AG09309 (cell line): ENCODE data around the gene IMPDH1.
"Not testable (repeated sequence)": the region's sequence is repeated elsewhere in the genome, so short reads cannot be mapped to it uniquely, and the experiment has no call there.

Experiments
- DNase-seq: peaks from one replicate; pipeline ENCODE4 v3.0.0-alpha.2; 2010; ENCODE audit warnings: low read depth
- H3K4me3 ChIP-seq: 2 replicates; pipeline ENCODE4 v1.5.1; 2011; ENCODE audit warnings: mild to moderate bottlenecking, low read depth, low read length, moderate library complexity; ENCODE audit not compliant: control insufficient read depth
- TF ChIP-seq, protein P1 (sequence below): IDR thresholded peaks from 2 replicates; pipeline ENCODE4 v1.5.1; 2011; ENCODE audit warnings: mild to moderate bottlenecking, low read depth, low read length, inconsistent platforms; ENCODE audit not compliant: insufficient read depth, control insufficient read depth; ENCODE audit errors: missing control alignments

IMPDH1 gene

DNA sequence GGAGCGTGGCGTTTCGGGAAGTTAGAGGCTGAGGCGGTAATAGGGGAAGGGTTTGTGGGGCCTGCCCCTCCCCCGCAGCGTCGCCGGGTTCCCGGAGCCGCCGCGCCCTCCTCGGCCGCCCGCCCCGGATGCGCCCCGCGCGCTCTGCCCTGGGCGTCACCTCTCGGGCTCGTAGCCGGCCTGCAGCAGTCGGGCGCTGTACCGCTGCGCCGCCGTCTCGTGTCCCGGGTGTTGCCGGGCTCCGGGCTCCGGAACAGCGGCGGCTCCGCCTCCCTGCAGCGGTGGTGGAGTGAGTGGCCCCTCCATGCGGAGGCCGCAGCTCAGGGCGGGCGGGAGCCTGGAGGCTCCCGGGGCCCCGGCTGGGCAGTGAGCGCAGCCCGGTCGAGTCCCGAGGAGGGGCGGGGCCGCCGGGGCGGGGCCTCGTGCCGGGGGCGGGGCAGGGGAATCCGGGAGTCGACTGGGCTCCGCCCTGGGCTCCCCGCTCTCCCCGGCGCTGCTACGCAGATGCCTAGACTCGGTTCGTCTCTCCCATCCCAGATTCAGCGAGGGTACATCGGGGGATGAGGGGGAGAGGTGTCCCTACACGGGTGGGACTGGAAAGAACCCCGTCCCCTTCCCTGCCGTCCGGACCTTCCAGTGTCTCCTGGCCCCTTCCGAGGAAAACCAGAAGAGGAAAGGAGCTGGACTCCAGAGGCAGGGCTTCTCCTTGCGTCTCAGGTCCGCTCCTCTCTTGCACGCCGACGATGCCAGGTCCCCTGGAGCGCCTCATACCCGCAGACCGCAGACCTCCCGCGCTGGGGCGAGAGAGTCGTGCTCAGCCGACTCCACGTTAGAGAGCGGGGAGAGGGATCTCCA is at the start of gene IMPDH1:
TSS of gene IMPDH1 (minus strand) at position 387 of the 855 bp plus-strand sequence. CDS start at position 306, 81 bp downstream.
- peak within 1 kb of the TSS; percentile 85 for H3K4me3 ChIP-seq
- TF ChIP-seq, protein P1, sequence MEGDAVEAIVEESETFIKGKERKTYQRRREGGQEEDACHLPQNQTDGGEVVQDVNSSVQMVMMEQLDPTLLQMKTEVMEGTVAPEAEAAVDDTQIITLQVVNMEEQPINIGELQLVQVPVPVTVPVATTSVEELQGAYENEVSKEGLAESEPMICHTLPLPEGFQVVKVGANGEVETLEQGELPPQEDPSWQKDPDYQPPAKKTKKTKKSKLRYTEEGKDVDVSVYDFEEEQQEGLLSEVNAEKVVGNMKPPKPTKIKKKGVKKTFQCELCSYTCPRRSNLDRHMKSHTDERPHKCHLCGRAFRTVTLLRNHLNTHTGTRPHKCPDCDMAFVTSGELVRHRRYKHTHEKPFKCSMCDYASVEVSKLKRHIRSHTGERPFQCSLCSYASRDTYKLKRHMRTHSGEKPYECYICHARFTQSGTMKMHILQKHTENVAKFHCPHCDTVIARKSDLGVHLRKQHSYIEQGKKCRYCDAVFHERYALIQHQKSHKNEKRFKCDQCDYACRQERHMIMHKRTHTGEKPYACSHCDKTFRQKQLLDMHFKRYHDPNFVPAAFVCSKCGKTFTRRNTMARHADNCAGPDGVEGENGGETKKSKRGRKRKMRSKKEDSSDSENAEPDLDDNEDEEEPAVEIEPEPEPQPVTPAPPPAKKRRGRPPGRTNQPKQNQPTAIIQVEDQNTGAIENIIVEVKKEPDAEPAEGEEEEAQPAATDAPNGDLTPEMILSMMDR = no peak
- peak; percentile 41 for DNase-seq

DNA sequence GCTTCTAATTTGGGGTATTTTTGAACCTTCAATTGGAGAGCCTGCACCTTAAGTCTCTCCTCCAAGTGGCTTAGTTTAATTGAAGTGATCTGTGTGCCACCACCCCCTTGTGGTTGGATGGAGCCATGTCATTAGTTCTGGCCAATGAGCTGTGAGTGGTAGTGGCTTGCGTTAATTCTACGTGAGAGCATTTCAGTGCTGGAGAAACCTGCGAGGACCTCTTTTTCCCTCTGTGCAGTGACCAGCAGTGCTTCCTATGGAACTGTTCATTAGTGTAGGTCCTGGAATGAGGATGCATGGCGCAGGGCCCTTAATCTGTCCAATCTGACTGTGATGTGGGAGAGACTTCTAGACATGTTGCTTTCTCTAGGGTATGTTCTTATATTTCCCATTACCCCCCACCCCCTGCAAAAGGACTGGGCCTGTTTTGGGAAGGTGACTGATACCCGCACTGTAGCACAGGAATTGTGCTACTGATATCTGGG is 49.7 kb upstream of the IMPDH1 start:
- no peak for DNase-seq
- TF ChIP-seq, protein P1 = peak; percentile 76
- H3K4me3 ChIP-seq = no peak overlapping the region

DNA sequence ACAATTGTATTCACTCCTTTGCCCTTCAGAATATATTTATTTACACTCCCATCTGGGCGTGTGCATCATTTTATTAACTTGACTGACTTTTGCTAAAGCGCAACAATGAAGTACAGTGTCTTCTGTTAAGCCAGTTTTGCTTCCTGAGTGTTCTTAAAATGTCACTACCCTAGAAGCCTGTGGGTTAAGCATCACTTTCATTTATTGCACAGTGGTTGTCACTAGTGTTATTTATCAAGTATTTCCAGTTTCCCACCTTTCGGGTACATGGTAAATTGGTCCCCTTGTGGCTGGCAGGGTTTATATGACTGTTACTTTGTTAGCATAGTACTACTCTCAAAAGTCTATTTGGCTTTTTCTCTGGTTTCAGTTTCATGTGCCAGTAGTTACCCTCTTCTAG is 49.2 kb upstream of the IMPDH1 start:
- TF ChIP-seq, protein P1 = no peak
- no peak for DNase-seq
- H3K4me3 ChIP-seq = no peak overlapping the region

DNA sequence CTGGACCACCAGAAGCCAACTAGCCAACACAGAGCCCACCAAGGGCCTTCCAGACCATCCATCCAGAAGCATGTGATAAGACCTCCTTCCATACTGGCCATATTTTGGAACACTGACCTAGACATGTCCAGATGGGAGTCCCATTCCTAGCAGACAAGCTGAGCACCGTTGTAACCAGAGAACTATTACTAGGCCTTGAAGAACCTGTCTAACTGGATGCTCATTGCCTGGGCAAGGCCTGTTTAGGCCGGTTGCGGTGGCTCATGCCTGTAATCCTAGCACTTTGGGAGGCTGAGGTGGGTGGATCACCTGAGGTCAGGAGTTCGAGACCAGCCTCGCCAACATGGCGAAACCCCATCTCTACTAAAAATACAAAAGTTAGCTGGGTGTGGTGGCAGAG is 47.6 kb upstream of the IMPDH1 start:
- DNase-seq, H3K4me3 ChIP-seq: not testable (repeated sequence)

DNA sequence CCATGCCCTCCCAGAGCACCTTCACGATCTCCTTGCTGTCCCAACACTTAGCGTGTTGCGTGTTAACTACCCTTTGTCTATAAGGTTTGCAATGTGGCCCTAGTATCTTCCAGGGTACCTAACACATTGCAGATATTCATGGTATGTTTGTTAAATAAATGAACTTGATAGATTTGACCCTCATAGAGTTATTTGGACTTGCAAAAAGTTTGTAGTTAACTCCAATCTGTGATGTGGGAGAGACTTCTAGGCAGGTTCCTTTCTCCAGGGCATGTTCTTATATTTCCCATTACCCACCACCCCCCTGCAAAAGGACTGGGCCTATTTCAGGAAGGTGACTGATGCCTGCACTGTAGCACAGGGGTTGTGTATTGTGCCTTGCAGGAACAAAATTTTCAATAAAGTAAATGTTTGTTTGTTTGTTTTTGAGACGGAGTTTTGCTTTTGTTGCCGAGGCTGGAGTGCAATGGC is 46.5 kb upstream of the IMPDH1 start:
- TF ChIP-seq, protein P1 = no peak
- H3K4me3 ChIP-seq = peak overlapping the region; percentile 94
- no peak for DNase-seq

DNA sequence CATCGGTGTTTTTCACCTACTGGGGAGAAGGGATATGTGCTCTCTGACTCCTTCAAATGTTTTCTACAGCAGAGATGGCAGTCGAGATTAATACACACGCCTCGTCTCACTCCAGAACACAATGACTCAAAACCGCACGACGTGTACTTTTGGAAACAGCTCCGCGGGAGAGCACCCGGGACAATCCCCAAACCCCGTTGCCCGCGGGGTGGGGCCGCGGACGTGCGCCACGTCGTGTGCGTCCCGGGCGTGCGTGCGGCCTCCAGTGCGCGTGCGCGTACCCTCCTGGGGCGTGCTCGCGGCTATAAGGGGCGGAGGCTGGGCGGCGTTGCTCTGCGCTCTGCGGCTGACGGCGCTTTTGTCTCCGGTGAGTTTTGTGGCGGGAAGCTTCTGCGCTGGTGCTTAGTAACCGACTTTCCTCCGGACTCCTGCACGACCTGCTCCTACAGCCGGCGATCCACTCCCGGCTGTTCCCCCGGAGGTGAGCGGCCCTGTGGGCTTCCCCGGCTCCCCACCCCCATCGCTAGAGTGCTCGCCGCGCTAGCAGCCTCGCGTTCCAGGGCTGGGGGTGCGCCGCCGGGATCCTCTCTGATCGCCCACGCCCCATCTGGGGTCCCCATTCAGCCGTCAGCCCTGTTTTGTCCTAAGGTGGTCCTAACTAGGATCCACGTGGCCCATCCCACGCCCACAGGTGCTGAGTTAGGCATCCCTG is 45.9 kb upstream of the IMPDH1 start, which contains the start of gene HILPDA:
TSS of gene HILPDA (plus strand) at position 336 of the 712 bp plus-strand sequence. CDS start 1,391 bp downstream, outside the sequence.
- peak; percentile 93 for DNase-seq
- TF ChIP-seq, protein P1 = no peak
- H3K4me3 ChIP-seq = peak within 1 kb of the TSS; percentile 94

DNA sequence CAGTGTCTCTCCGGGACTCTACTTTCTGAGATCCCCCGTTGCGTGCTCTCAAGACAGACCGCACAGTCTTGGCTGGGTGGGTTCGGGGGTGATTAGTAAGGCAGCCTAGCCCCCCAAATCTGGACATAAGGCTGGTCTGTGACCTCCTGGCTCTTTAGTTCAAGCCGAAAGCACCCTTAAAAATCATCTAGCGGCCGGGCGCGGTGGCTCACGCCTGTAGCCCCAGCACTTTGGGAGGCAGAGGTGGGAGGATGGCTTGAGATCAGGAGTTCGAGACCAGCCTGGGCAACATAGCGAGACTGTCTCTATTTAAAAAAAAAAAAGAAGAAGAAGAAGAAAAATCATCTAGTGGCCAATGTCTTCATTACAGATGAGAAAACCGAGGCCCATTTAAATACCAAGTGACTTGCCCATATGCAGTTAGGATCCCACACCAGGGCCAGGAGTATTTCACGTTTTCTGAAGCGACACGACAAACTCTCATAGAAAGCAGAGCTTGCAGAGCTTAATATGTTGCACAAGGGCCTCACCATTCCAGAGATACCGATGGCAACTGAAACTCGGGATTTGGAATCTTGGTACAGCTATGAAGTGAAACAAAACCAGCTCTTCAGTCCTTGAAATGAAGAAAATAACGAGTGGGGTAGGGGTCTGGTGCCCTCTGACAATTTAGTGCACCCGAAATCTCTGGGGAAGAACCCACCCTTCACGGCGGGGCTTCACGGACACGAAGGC is 45.2 kb upstream of the IMPDH1 start:
- TF ChIP-seq, protein P1 = no peak
- DNase-seq = no peak
- peak overlapping the region; percentile 94 for H3K4me3 ChIP-seq
